Left lobe of liver (tissue), 2 donors: ENCODE results near the gene XCR1. TPM values are rescaled to one million over a fixed set of nuclear protein-coding genes. Genes with fewer than 3 reads are reported as not detected.
"Not testable (repeated sequence)": the region's sequence is repeated elsewhere in the genome, so short reads cannot be mapped to it uniquely, and the experiment has no call there.

Experiments
- ATAC-seq: fragments of 200-7000 bp; cut with Tn5 transposase; one replicate; pipeline ENCODE4 v1.9.1; 2020; ENCODE audit warnings: mild to moderate bottlenecking, moderate library complexity
- DNase-seq: peaks from one replicate; pipeline ENCODE4 v3.0.0-alpha.2; 2020; ENCODE audit warnings: low spot score
- total RNA-seq: library from RNA; stranded (reverse); gene quantifications from one replicate; pipeline ENCODE4 v1.2.1, GENCODE V29; 2021
- donor health status: DM: no; HTN: no; CAD: no; lungs with moderate emphysema.
- donor health status: DM: no; HTN: yes; CAD: no.

The XCR1 gene
- total RNA-seq, 1 donor from 2014 or later, result not detected

DNA sequence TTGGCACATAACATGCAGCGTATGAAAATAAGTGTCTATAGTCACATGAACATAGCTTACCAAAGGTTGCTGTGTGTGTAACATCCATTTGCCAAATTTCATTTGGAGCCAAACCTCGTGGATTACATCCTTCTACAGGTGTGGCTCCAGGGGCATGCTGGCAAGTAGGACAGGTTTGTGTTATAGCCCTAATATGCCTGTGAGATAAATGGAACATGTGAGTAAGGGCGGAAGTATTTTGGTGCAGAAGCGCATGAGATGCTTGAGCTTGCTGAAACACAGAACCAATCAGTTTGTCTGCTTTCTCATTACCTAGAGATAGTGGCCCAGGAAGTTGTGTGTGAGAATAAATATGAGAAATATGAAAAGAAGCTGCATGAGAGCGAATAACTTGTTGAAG lies 21.8 kb upstream of the XCR1 start:
- ATAC-seq, result no peak
- DNase-seq, result no peak

GRCh38 chr3:46046231-46046630 lies 18.9 kb upstream of the XCR1 start:
- ATAC-seq, DNase-seq: not testable (repeated sequence)

GRCh38 chr3:46038916-46039315 lies 11.6 kb upstream of the XCR1 start:
- ATAC-seq (no peak), DNase-seq (no peak)

GRCh38 chr3:46038071-46038470 lies 10.8 kb upstream of the XCR1 start:
- ATAC-seq, DNase-seq: not testable (repeated sequence)

- no peak for DNase-seq
- ATAC-seq, result no peak
These were observed 8.9 kb upstream of the XCR1 start for GRCh38 chr3:46036191-46036590.

GRCh38 chr3:46031747-46032146 lies 4.5 kb upstream of the XCR1 start:
- no peak for ATAC-seq

GRCh38 chr3:46031269-46031668 lies 4.0 kb upstream of the XCR1 start:
- ATAC-seq (no peak), DNase-seq (no peak)

More at GRCh38 chr3:46031747-46032146, 4.5 kb upstream of the XCR1 start:
- no peak for DNase-seq

- no peak for ATAC-seq
- no peak for DNase-seq
These were observed 3.3 kb upstream of the XCR1 start for GRCh38 chr3:46030626-46031025.

DNA sequence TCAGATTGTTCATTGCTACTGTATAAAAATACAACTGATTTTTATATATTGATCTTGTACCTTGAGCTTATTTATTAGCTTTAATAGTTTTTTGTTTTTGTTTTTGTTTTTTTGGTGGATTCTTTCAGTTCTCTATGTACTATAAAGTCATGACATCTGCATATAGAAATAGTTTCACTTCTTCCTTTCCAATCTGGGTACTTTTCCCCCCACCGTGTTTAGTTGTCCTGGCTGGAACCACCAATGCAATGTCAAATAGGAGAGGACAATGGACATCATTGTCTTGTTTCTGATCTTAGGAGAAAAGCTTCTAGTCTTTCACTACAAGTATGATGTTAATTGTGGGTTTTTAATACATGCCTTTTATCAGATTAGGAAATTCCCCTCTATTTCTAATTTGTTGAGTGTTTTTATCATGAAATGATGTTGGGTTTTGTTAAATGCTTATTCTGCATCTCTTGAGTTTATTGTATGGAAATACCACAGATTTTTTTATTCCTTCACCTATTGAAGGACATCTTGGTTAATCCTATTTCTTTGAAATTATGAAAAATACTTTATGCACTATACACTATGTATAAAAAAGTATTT lies 2.8 kb upstream of the XCR1 start:
- no peak for ATAC-seq
- DNase-seq, result no peak

- ATAC-seq, result no peak
These were observed 584 bp upstream of the XCR1 start for GRCh38 chr3:46027736-46028397.

GRCh38 chr3:46025139-46025538 lies 2.1 kb downstream of the XCR1 start:
- no peak for ATAC-seq

More at GRCh38 chr3:46027736-46028397, 584 bp upstream of the XCR1 start:
- no peak for DNase-seq

GRCh38 chr3:46024131-46024530 lies 3.2 kb downstream of the XCR1 start:
- no peak for ATAC-seq
- DNase-seq, result no peak

More at GRCh38 chr3:46025139-46025538, 2.1 kb downstream of the XCR1 start:
- no peak for DNase-seq

- DNase-seq, result no peak
- ATAC-seq, result no peak
These were observed 4.1 kb downstream of the XCR1 start for GRCh38 chr3:46022909-46023785.

DNA sequence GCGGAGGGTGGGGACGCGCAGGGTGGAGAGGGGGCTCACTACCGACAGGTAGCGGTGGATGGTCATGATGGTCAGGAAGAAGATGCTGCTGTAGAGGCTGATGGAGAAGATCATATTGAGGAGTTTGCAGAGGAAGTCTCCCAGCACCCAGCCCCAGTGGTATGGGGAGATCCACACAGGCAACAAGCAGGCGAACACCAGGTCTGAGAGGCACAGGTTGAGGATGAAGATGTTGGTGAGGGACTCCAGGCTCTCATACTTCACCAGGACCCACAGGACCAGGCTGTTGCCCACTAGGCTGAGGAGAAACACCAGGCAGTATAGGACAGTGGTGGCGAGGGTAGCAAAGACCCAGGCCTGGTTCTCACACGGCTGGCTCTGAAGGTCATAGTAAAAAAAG lies 5.8 kb downstream of the XCR1 start:
- no peak for DNase-seq
- ATAC-seq, result no peak

DNA sequence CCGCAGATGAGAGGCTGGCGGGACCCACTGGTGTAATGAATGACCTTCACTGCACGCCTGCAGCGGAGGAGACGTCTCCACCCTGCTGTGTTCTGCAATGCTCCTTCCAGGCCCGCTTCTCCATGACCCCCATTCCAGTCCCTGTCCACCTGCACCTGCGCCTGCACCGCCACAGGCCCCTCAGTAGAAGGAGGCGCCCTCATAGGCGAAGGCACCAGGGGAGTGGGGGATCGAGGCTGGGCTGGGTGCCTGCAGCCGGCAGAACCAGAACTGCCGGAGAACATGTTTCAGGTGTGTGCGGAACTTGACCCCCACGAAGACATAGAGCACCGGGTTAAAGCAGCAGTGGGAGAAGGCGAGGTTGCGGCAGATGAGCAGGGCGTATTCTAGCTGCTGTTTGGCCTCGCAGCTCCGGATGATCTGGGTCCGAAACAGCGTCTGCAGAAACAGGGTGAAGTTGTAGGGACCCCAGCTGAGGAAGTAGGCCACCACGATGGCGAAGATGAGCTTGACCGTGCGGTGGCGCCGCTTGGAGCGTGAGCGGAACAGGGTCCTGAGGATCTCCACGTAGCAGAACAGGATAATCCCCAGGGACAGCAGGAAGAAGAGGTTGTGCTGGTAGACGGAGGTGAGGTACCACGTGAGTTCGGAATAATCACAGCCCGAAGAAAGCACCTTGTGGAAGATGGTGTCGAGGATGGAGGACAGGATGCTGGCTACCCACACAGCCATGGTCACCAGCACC lies 6.3 kb downstream of the XCR1 start:
- ATAC-seq, result no peak
- no peak for DNase-seq

- ATAC-seq, result no peak
- DNase-seq, result no peak
These were observed 7.6 kb downstream of the XCR1 start for GRCh38 chr3:46019707-46020106.

DNA sequence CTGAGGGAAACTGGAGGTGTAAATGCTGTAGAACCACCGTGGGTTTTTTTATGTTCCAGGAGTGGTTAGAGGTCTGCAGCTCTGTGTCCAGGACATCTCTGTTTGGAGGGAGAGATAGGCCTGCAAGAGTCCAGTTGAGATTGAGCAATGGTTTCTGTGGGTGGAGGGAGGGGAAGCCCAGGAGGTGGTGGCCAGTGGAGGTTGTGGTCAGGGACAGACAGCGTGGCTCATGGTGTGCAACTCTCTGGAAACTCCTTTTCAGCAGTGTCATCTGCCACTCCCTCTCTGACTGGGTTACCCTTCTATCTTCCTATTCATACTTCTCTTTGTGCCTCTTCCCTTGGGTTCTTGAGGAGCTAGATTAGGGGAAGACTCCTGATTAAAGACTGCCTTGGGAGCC lies 9.6 kb downstream of the XCR1 start:
- DNase-seq (no peak), ATAC-seq (no peak)

GRCh38 chr3:46013316-46014094 lies 13.8 kb downstream of the XCR1 start:
- ATAC-seq (no peak), DNase-seq (no peak)

DNA sequence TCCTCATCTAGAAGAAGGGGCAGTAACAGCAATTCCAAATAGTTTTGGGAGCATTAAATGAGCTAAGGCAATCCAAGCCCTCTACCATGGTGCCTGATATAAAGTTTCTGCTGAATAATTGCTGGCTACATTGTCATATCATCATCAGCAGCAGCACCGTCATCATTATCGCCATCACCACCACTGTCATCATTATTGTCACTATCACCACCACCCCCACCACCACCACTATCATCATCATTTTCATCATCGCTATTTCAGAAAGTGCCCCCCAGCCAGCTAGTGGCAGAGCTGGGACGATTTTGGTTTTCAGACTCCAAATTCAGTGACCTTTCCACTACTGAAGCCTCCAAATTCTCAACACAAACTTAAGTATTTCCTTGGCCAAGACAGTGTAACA lies 15.0 kb downstream of the XCR1 start:
- ATAC-seq (no peak), DNase-seq (no peak)

- ATAC-seq, result no peak
- no peak for DNase-seq
These were observed 16.7 kb downstream of the XCR1 start for GRCh38 chr3:46010519-46011113.
